Measurements from ENCODE around the gene LYRM7. TPM values are rescaled to one million over a fixed set of nuclear protein-coding genes. Genes with fewer than 3 reads are reported as not detected.

Gene LYRM7
- total and polyA plus RNA-seq, 7 donors: 5.7 to 11.8 (median 8.4) TPM

DNA sequence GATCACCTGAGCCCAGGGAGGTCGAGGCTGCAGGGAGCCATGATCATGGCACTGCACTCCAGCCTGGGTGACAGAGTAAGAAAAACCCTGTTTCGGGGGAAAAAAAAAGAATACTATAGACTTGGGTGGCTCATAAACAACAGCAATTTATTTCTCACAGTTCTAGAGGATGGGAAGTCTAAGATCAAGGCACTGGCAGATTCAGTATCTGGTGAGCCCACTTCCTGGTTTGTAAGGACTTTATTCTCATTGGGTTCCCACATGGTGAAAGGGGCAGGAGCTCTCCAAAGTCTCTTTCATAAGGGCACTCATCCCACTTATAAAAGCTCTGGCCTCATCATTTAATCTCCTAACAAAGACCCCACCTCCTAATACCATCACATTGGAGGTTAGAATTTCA lies 14.4 kb upstream of the LYRM7 start:
- TF ChIP-seq POLR2A (IDR thresholded peaks at IDR 0.05): no peak
- TF ChIP-seq, protein P1, sequence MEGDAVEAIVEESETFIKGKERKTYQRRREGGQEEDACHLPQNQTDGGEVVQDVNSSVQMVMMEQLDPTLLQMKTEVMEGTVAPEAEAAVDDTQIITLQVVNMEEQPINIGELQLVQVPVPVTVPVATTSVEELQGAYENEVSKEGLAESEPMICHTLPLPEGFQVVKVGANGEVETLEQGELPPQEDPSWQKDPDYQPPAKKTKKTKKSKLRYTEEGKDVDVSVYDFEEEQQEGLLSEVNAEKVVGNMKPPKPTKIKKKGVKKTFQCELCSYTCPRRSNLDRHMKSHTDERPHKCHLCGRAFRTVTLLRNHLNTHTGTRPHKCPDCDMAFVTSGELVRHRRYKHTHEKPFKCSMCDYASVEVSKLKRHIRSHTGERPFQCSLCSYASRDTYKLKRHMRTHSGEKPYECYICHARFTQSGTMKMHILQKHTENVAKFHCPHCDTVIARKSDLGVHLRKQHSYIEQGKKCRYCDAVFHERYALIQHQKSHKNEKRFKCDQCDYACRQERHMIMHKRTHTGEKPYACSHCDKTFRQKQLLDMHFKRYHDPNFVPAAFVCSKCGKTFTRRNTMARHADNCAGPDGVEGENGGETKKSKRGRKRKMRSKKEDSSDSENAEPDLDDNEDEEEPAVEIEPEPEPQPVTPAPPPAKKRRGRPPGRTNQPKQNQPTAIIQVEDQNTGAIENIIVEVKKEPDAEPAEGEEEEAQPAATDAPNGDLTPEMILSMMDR (IDR thresholded peaks at IDR 0.05): no peak
- no peak for TF ChIP-seq EP300 (IDR thresholded peaks at IDR 0.05)
- TF ChIP-seq POLR2AphosphoS5 (IDR thresholded peaks at IDR 0.05): no peak
- Histone ChIP-seq H3K27ac (no peak overlapping the region), H3K36me3 (peaks cover 4 to 37% (median 17%) of the 10 kb centered on the region in 4 donors), H3K4me3 (no peak overlapping the region), H3K4me1 (no peaks in the 10 kb centered on the region), H3K9me3 (no peaks in the 10 kb centered on the region), H3K27me3 (no peaks in the 10 kb centered on the region)
- intact Hi-C loops (cut with DNase I): no loop called here
- 95 to 99% methylated on average over 2 of the region's 2 CpGs for WGBS, 2 donors
- DNase-seq: no peak

DNA sequence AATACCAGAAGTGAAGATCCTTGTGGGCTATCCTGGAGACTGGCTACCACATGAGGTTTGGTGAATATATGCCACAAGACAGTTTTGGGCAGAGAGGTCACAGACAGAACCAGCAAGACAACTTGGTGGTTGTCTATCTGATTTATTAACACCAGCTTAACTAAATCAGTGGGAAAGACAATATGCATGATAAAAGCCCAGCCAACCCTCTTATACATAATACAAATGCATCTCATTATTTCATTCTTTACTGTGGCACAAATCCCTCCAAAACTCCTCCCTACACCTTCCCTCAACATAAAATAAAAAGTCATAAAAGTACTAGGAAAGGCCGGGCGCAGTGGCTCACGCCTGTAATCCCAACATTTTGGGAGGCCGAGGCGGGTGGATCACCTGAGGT lies 13.8 kb upstream of the LYRM7 start:
- Histone ChIP-seq H3K4me1 (no peaks in the 10 kb centered on the region), H3K27me3 (no peaks in the 10 kb centered on the region), H3K9me3 (no peaks in the 10 kb centered on the region), H3K36me3 (peaks cover 4 to 43% (median 22%) of the 10 kb centered on the region in 4 donors), H3K4me3 (no peak overlapping the region), H3K27ac (no peak overlapping the region)
- 96% methylated on average over 5 of the region's 5 CpGs for WGBS, 2 donors
- intact Hi-C loops (cut with DNase I): no loop called here
- no peak for DNase-seq
- TF ChIP-seq POLR2A (IDR thresholded peaks at IDR 0.05) (no peak), EP300 (IDR thresholded peaks at IDR 0.05) (no peak), POLR2AphosphoS5 (IDR thresholded peaks at IDR 0.05) (no peak)
- TF ChIP-seq, protein P1 (IDR thresholded peaks at IDR 0.05): no peak

DNA sequence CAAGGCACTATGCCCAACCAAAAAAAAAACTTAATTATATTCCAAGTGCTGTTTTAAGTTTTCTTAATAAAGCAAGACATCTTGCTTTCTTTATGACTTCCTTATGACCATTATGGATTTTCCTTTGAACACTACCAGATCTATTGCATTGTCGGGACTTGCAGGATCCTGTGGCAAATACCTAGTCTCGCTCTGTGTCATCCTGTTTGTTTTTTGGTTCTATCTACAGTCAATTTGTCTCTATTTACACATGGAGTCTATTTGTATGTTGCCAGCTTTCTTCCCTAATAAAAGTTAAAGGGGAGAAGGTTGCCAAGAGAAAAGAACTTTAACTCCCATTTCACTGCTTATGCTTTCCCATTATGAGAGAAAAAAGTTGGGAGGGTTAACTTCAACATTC lies 10.6 kb upstream of the LYRM7 start:
- Histone ChIP-seq H3K27me3 (no peaks in the 10 kb centered on the region), H3K27ac (no peak overlapping the region), H3K9me3 (no peaks in the 10 kb centered on the region), H3K36me3 (peaks cover 4 to 54% (median 27%) of the 10 kb centered on the region in 4 donors), H3K4me1 (peaks cover 0 to 16% (median 13%) of the 10 kb centered on the region in 4 donors), H3K4me3 (no peak overlapping the region)
- TF ChIP-seq POLR2A (IDR thresholded peaks at IDR 0.05) (no peak), EP300 (IDR thresholded peaks at IDR 0.05) (no peak), POLR2AphosphoS5 (IDR thresholded peaks at IDR 0.05) (no peak)
- TF ChIP-seq, protein P1 (IDR thresholded peaks at IDR 0.05): no peak
- 24 to 73% methylated on average over 2 of the region's 2 CpGs for WGBS, 2 donors
- intact Hi-C loops (cut with DNase I): loop anchor here (10.0 kb wide), 1 partner anchor 635 kb away; the partner anchor contains the start of gene FNIP1
- DNase-seq: no peak

DNA sequence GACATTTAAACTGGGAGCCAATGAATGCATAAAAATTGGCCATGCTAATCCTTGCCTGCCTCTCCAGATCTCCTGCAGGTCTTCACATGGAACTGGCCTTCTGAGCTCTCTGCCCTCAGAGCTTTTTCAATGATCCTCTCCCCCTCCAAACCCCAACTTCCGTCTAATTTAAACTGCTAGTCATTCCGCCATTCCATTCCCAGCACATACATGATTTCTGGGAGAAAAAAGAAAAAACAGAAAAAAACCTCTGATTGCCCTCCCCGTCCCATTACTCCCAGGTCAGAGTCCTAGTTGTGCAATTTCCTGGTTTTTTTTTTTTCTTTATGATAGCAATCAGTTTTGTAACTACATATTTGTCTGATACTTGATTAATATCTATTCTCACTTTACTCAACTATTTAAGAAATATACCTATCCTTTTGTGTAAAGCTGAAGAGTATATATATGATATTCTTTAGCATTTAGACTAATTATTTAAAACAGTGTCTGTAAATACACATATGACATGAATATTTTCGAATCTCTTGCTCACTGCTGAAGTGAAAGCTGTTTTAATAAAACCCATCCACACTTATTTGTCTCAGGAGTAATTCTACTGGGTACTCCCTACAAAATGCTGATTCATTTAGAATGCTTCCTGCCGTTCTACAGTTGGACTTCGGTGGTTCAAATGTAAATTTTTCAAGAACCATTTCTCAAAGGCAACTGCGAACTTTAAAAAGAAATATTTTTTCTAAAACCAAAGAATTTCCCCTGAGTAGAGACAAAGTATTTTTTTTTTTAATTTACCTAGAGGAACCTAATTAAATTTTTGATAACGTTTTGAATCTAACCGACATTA lies 7.2 kb upstream of the LYRM7 start:
- 5 to 13% methylated on average over 9 of the region's 9 CpGs for WGBS, 2 donors
- Histone ChIP-seq H3K4me1 (peaks cover 0 to 24% (median 17%) of the 10 kb centered on the region in 4 donors), H3K27me3 (no peaks in the 10 kb centered on the region), H3K9me3 (no peaks in the 10 kb centered on the region), H3K27ac (peak overlapping the region; percentile 93 to 94 (median 94)), H3K4me3 (peak overlapping the region; percentile 64 to 82 (median 71)), H3K36me3 (peaks cover 4 to 45% (median 25%) of the 10 kb centered on the region in 4 donors)
- TF ChIP-seq POLR2A (IDR thresholded peaks at IDR 0.05) (no peak), EP300 (IDR thresholded peaks at IDR 0.05) (no peak), POLR2AphosphoS5 (IDR thresholded peaks at IDR 0.05) (no peak)
- TF ChIP-seq, protein P1 (IDR thresholded peaks at IDR 0.05): no peak
- DNase-seq: no peak
- intact Hi-C loops (cut with DNase I): loop anchor here (2.0 to 10.0 kb wide), 2 partner anchors 253 to 631 kb away; partner anchors contain the start of gene FNIP1
